Left ventricle myocardium inferior (tissue), 1 donor: Measurements from ENCODE around the gene RRBP1. TPM values are rescaled to one million over a fixed set of nuclear protein-coding genes. Genes with fewer than 3 reads are reported as not detected.

Source experiments
- DNase-seq: peaks from one replicate; pipeline ENCODE4 v3.0.0-alpha.2; 2020
- H3K27ac ChIP-seq: fragments of 200-600 bp; replicated peaks from 2 replicates; pipeline ENCODE4 v1.8.0; 2021
- H3K27me3 ChIP-seq: fragments of 200-600 bp; 2 replicates; pipeline ENCODE4 v1.8.0; 2021; ENCODE audit warnings: low read depth
- H3K36me3 ChIP-seq: fragments of 200-600 bp; 2 replicates; pipeline ENCODE4 v1.8.0; 2021
- H3K4me1 ChIP-seq: fragments of 200-600 bp; 2 replicates; pipeline ENCODE4 v1.8.0; 2021
- H3K4me3 ChIP-seq: fragments of 200-600 bp; 2 replicates; pipeline ENCODE4 v1.8.0; 2021; ENCODE audit warnings: mild to moderate bottlenecking, moderate library complexity
- H3K9me3 ChIP-seq: fragments of 200-600 bp; replicated peaks from 2 replicates; pipeline ENCODE4 v1.8.0; 2021
- intact Hi-C: fragments of 100-400 bp; cut with micrococcal nuclease; formaldehyde crosslinking; loops from one replicate; pipeline ENCODE4 v1.11.0; 2022
- total RNA-seq: library from RNA; stranded (reverse); fragmentation: NEBNext Ultra II Directional; extraction: Animal tissue kit (Norgen Biotek cat#: 25700); gene quantifications from one replicate; pipeline ENCODE4 v1.2.1, GENCODE V29; 2021
- TF ChIP-seq, protein P1 (sequence below): fragments of 200-600 bp; IDR thresholded peaks from 2 replicates; pipeline ENCODE4 v1.8.0; 2021; ENCODE audit warnings: antibody characterized with exemption, mild to moderate bottlenecking, borderline replicate concordance
- donor health status: DM: no; HTN: yes; CAD: no; lungs with severe emphysema.

RRBP1 gene
- total RNA-seq, 1 donor from 2014 or later, result 31.3 TPM

DNA sequence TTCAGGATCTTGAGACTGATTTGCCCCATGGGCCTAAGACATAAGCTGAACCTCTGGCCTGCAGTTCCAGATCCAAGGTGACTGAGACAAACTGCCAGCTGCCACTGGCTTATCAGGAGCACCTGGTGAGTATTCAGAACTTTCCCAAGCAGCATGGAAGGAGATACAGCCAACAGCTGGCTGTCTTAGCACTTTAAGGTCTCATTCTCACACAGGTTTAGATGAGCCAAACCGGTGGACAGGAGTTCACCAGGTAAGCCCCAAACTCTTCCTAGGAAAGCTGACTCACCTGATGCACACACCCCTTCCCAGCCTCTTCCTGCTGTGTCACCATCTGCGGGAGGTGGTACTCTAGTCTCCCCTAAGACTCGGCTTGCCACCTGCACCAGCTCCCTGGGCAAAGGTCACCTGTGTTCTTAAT is 17.9 kb upstream of the RRBP1 start, which contains the start of gene BANF2:
TSS of gene BANF2 (plus strand) at position 36 of the 421 bp plus-strand sequence. CDS start 25,060 bp downstream, outside the sequence.
- Histone ChIP-seq H3K9me3 (peaks cover 8% of the 10 kb centered on the region), H3K4me1 (no peaks in the 10 kb centered on the region), H3K4me3 (no peak within 1 kb of the TSS), H3K27ac (no peak within 1 kb of the TSS), H3K36me3 (no peaks in the 10 kb centered on the region), H3K27me3 (no peaks in the 10 kb centered on the region)
- DNase-seq, result no peak
- intact Hi-C loops, result no loop called here
- TF ChIP-seq, protein P1, sequence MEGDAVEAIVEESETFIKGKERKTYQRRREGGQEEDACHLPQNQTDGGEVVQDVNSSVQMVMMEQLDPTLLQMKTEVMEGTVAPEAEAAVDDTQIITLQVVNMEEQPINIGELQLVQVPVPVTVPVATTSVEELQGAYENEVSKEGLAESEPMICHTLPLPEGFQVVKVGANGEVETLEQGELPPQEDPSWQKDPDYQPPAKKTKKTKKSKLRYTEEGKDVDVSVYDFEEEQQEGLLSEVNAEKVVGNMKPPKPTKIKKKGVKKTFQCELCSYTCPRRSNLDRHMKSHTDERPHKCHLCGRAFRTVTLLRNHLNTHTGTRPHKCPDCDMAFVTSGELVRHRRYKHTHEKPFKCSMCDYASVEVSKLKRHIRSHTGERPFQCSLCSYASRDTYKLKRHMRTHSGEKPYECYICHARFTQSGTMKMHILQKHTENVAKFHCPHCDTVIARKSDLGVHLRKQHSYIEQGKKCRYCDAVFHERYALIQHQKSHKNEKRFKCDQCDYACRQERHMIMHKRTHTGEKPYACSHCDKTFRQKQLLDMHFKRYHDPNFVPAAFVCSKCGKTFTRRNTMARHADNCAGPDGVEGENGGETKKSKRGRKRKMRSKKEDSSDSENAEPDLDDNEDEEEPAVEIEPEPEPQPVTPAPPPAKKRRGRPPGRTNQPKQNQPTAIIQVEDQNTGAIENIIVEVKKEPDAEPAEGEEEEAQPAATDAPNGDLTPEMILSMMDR, result no peak

DNA sequence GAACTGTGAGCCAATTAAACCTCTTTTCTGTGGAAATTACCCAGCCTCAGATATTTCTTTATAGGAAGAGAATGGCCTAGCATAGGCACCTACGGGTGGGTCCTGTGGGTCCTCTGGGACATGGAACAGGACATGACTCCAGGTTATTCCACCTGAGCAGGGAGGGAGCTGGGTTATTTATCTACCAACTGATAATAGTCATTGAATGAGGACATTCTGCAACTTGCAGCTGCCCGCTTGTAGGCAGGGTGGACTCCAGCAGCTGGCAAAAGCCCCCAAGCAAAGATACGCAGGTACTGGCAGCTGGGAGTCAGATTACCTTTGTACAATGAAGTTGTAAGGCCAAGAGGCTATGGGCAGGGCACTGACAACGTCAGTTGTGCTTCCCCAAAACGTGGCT is 16.3 kb upstream of the RRBP1 start:
- Histone ChIP-seq H3K4me3 (no peak overlapping the region), H3K27ac (no peak overlapping the region), H3K4me1 (no peaks in the 10 kb centered on the region), H3K36me3 (no peaks in the 10 kb centered on the region), H3K9me3 (peaks cover 8% of the 10 kb centered on the region), H3K27me3 (no peaks in the 10 kb centered on the region)
- no peak for DNase-seq
- intact Hi-C loops, result no loop called here
- TF ChIP-seq, protein P1, result no peak

DNA sequence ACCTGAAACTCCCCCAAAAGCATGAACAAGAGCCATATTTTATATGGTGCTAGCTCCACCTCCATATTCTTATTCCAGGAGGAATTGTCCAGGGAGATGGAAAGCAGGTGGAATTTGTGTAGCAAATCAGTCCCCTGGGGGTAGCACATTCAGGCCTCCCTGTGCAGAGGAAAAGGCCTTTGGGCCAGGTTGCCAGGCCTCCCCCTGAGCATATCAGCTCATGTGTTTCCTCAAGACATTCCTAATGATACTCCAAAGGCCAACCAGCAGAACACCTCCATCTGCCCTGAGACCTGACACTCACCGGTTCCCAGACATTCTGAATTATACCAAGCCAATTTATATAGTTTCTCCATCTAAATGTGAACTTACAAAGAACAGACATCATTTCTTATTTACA is 15.1 kb upstream of the RRBP1 start:
- no peaks in the 10 kb centered on the region for H3K4me1 ChIP-seq
- TF ChIP-seq, protein P1, result no peak
- peaks cover 8% of the 10 kb centered on the region for H3K9me3 ChIP-seq
- H3K27ac ChIP-seq, result no peak overlapping the region
- no peak for DNase-seq
- no peak overlapping the region for H3K4me3 ChIP-seq
- no peaks in the 10 kb centered on the region for H3K36me3 ChIP-seq
- H3K27me3 ChIP-seq, result no peaks in the 10 kb centered on the region
- intact Hi-C loops, result no loop called here

DNA sequence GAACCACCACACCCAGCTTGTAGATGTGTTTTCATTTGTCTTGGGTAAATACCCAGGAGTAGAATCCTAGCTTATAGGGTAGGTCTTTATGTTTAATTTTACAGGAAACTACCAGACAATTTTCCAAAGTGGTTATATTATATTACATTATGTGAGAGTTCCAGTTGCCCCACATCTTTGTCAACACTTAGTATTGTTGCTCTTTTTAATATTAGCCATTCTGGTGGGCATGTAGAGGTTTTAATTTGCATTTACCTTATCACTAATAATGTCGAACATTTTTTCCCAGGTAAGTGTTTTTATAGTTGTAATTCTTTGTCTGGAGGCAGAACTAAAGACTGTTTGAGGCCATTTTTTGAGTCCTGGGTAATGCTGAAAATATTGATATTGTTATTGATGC is 14.2 kb upstream of the RRBP1 start:
- Histone ChIP-seq H3K4me1 (no peaks in the 10 kb centered on the region), H3K27me3 (no peaks in the 10 kb centered on the region), H3K4me3 (no peak overlapping the region), H3K9me3 (peaks cover 8% of the 10 kb centered on the region), H3K27ac (no peak overlapping the region), H3K36me3 (no peaks in the 10 kb centered on the region)
- no peak for DNase-seq
- TF ChIP-seq, protein P1, result no peak
- intact Hi-C loops, result no loop called here

DNA sequence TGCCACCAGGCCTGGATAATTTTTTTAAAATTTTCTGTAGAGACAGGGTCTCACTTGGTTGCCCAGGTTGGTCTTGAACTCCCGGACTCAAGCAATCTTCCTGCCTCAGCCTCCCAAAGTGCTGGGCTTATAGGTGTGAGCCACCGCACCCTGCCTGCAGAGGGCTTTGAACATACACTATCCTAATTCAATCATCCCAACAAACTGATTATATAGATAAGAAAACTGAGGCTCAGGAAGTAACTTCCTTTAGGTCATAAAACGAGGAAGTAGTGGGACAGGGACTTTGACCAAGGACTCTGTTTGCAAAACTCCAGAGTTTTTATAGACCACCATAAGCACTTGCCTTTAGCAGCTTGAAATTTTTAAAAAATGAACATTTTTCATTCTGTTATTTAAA is 12.7 kb upstream of the RRBP1 start:
- Histone ChIP-seq H3K27ac (no peak overlapping the region), H3K36me3 (no peaks in the 10 kb centered on the region), H3K4me3 (no peak overlapping the region), H3K4me1 (no peaks in the 10 kb centered on the region), H3K27me3 (no peaks in the 10 kb centered on the region), H3K9me3 (peaks cover 16% of the 10 kb centered on the region)
- intact Hi-C loops, result no loop called here
- TF ChIP-seq, protein P1, result no peak
- DNase-seq, result no peak
